ENCODE measurements around the gene UBALD1. TPM values are rescaled to one million over a fixed set of nuclear protein-coding genes. Genes with fewer than 3 reads are reported as not detected.

Gene UBALD1
- total RNA-seq, 4 donors from 2014 or later: 2.8 to 31.1 (median 23.5) TPM; not detected in 1

DNA sequence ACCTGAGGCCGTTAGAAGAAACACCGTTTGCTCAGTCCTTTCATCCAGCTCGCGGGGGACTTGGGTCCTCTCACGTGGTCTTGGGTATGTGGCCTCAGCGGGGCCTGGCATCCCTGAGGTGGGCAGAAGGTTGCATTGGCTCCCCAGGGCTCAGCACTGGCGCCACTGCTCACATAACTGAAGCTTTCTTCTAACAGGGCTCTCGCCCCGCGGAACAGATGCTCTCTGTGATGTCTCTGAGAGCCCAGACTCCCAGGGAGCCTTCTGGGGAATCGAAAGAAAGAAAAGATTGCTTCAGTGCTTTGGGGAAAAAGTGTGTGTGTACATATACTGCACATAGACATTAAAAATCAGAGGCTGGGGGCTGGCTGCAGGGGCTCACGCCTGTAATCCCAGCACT lies 20.1 kb upstream of the UBALD1 start:
- Histone ChIP-seq H3K27ac (no peak overlapping the region), H3K4me3 (no peak overlapping the region), H3K4me1 (no peaks in the 10 kb centered on the region), H3K36me3 (no peaks in the 10 kb centered on the region), H3K27me3 (no peaks in the 10 kb centered on the region), H3K9me3 (peaks cover 0 to 4% of the 10 kb centered on the region in 2 donors)
- intact Hi-C loops (cut with DNase I; ENCODE audit: low total_unique reads): no loop called here
- TF ChIP-seq, protein P1, sequence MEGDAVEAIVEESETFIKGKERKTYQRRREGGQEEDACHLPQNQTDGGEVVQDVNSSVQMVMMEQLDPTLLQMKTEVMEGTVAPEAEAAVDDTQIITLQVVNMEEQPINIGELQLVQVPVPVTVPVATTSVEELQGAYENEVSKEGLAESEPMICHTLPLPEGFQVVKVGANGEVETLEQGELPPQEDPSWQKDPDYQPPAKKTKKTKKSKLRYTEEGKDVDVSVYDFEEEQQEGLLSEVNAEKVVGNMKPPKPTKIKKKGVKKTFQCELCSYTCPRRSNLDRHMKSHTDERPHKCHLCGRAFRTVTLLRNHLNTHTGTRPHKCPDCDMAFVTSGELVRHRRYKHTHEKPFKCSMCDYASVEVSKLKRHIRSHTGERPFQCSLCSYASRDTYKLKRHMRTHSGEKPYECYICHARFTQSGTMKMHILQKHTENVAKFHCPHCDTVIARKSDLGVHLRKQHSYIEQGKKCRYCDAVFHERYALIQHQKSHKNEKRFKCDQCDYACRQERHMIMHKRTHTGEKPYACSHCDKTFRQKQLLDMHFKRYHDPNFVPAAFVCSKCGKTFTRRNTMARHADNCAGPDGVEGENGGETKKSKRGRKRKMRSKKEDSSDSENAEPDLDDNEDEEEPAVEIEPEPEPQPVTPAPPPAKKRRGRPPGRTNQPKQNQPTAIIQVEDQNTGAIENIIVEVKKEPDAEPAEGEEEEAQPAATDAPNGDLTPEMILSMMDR (IDR thresholded peaks at IDR 0.05): no peak
- TF ChIP-seq POLR2A (IDR thresholded peaks at IDR 0.05): no peak
- DNase-seq: no peak

DNA sequence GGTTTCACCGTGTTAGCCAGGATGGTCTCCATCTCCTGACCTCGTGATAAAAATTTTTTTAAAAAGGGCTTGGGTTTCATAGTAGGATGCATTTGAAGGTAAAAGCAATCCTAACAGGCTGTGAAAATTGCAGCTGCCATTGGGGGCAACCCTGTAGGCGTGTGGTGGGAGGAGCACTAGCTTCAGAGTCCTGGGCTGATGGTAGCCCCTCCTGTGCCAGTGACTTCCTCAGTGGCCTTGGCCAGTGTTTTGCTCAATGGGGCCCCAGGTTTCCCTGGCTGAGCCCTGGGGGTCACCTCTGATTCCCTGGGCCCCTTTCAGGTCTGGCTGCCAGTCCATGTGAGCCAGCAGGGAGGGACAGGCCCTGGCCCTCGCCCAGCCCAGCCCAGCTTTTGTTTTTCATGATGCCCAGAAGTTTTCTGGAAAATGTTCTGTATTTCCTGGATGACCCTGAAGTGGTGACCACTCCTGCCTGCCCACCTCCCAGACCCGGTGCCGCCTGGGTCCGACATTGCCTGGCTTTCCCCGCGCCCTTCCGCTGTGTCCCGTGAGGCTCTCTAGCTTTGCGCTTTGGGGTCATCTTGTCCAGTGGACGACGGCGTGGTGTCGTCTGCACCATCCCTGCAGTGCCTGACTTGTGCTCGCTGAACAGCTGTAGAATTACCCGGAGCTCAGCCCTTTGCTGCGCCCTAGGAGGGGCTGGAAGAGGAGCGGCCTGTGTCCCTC lies 19.4 kb upstream of the UBALD1 start:
- H3K27ac ChIP-seq: no peak overlapping the region
- no peaks in the 10 kb centered on the region for H3K4me1 ChIP-seq
- intact Hi-C loops (cut with DNase I; ENCODE audit: low total_unique reads): no loop called here
- H3K36me3 ChIP-seq: no peaks in the 10 kb centered on the region
- TF ChIP-seq POLR2A (IDR thresholded peaks at IDR 0.05): no peak
- TF ChIP-seq, protein P1 (IDR thresholded peaks at IDR 0.05): no peak
- DNase-seq: no peak
- H3K27me3 ChIP-seq: no peaks in the 10 kb centered on the region
- H3K4me3 ChIP-seq: no peak overlapping the region
- H3K9me3 ChIP-seq: peaks cover 0 to 4% of the 10 kb centered on the region in 2 donors

DNA sequence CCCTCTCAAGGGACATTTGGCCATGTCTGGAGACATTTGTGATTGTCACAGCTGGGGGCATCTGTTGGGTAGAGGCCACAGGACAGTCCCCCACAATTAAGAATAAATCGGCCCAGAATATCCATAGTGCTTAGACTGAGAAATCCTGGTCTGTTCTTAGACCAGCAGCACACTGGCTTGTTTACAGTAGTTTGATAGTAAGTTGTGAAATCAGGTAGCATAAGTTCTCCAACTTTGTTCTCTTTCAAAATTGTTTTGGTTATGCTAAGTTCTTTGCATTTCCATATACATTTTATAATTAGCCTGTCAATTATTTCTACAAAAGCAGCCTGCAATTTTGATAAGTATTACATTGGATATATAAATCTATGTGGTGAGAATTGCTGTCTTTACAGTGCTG lies 16.8 kb upstream of the UBALD1 start:
- H3K36me3 ChIP-seq: no peaks in the 10 kb centered on the region

DNA sequence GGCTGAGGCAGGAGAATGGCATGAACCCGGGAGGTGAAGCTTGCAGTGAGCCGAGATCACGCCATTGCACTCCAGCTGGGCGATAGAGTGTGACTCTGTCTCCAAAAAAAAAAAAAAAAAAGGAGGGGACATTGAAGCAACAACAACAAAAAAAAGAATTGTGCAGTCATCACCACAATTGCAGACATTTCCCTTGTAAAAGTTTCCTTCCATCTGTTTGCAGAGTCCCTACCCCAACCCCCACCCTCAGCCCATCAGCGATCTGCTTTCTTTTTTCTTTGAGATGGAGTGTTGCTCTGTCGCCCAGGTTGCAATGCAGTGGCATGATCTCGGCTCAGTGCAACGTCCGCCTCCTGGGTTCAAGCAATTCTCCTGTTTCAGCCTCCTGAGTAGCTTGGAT lies 13.6 kb upstream of the UBALD1 start:
- Histone ChIP-seq H3K27ac (no peak overlapping the region), H3K9me3 (peaks cover 0 to 4% of the 10 kb centered on the region in 2 donors), H3K4me1 (no peaks in the 10 kb centered on the region), H3K4me3 (no peak overlapping the region), H3K27me3 (no peaks in the 10 kb centered on the region), H3K36me3 (no peaks in the 10 kb centered on the region)
- no peak for TF ChIP-seq POLR2A (IDR thresholded peaks at IDR 0.05)
- TF ChIP-seq, protein P1 (IDR thresholded peaks at IDR 0.05): no peak
- intact Hi-C loops (cut with DNase I; ENCODE audit: low total_unique reads): no loop called here
- DNase-seq: no peak

More for the DNA sequence above, 16.8 kb upstream of the UBALD1 start:
- Histone ChIP-seq H3K27me3 (no peaks in the 10 kb centered on the region), H3K27ac (no peak overlapping the region), H3K4me3 (no peak overlapping the region), H3K4me1 (no peaks in the 10 kb centered on the region), H3K9me3 (peaks cover 0 to 4% of the 10 kb centered on the region in 2 donors)
- intact Hi-C loops (cut with DNase I; ENCODE audit: low total_unique reads): no loop called here
- no peak for DNase-seq
- no peak for TF ChIP-seq POLR2A (IDR thresholded peaks at IDR 0.05)
- TF ChIP-seq, protein P1 (IDR thresholded peaks at IDR 0.05): no peak

DNA sequence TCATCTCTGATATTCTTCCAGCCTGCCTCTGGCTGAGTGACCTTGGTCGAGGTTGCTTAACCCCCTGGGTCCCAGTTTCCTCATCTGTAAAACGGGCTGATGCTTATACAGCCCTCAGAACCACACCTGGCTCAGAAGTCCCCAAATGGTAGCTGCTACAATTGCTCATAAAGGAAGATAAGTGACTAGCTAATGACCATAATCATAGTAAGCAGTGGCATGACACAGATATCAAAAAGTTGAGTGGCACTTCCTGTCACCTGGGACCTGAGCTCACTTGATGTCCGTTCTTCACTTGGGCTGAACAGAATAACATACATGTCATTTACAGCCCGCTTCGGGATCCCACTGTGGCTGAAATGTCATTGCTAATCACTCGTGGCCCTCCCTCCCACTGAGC lies 11.7 kb upstream of the UBALD1 start:
- intact Hi-C loops (cut with DNase I; ENCODE audit: low total_unique reads): no loop called here
- Histone ChIP-seq H3K27ac (no peak overlapping the region), H3K27me3 (no peaks in the 10 kb centered on the region), H3K4me3 (peak overlapping the region in 1 of 2 donors; percentile 98), H3K36me3 (no peaks in the 10 kb centered on the region), H3K4me1 (no peaks in the 10 kb centered on the region), H3K9me3 (peaks cover 0 to 3% of the 10 kb centered on the region in 2 donors)
- no peak for TF ChIP-seq POLR2A (IDR thresholded peaks at IDR 0.05)
- TF ChIP-seq, protein P1 (IDR thresholded peaks at IDR 0.05): no peak
- DNase-seq: no peak
